ENCODE results near the gene SNX32. TPM values are rescaled to one million over a fixed set of nuclear protein-coding genes. Genes with fewer than 3 reads are reported as not detected.

Gene SNX32
- total RNA-seq, 2 donors from 2014 or later = 0.52 to 1.0 TPM

GRCh38 chr11:65903068-65903481 is 69.3 kb downstream of the SNX32 start:
- no peak overlapping the region for H3K4me3 Mint-ChIP-seq
- H3K9me3 Mint-ChIP-seq = no peaks in the 10 kb centered on the region
- no peaks in the 10 kb centered on the region for H3K27me3 Mint-ChIP-seq
- no peak overlapping the region for H3K27ac Mint-ChIP-seq
- DNase-seq (ENCODE audit: low spot score) (no peak), ATAC-seq (no peak)
- H3K36me3 Mint-ChIP-seq = no peaks in the 10 kb centered on the region
- peaks cover 18 to 27% of the 10 kb centered on the region in 2 donors for H3K4me1 Mint-ChIP-seq (ENCODE audit: low read depth in 2 of 2)

Other genes with a start within 250 kb of the SNX32 start
- gene KCNK7, start 238.2 kb upstream of the SNX32 start, total RNA-seq = 1 to 10 TPM; 2.3 to 2.8 TPM
- gene MAP3K11, start 219.7 kb upstream of the SNX32 start, total RNA-seq = 10 to 100 TPM; 81.1 to 83.3 TPM
- 10 to 100 TPM; 65.1 to 96.9 TPM for gene PCNX3, start 218.2 kb upstream of the SNX32 start, total RNA-seq
- gene SIPA1, start 195.9 kb upstream of the SNX32 start, total RNA-seq = 100 to 1,000 TPM; 139 to 140 TPM
- gene RELA, start 171.0 kb upstream of the SNX32 start, total RNA-seq = 10 to 100 TPM; 85.2 to 96.4 TPM
- gene KAT5, start 121.7 kb upstream of the SNX32 start, total RNA-seq = 10 to 100 TPM; 77.5 to 82.9 TPM
- 100 to 1,000 TPM in 1 of 2 donors, 10 to 100 TPM in 1; 87.3 to 138 TPM for gene RNASEH2C, start 113.2 kb upstream of the SNX32 start, total RNA-seq
- 10 to 100 TPM; 15.8 to 25.4 TPM for gene AP5B1, start 53.0 kb upstream of the SNX32 start, total RNA-seq
- not detected for gene OVOL1, start 46.9 kb upstream of the SNX32 start, total RNA-seq
- gene CFL1, start 24.2 kb downstream of the SNX32 start, total RNA-seq = 1,000 to 10,000 TPM; 1,401 to 1,644 TPM
- gene MUS81, start 26.5 kb downstream of the SNX32 start, total RNA-seq = 100 to 1,000 TPM in 1 of 2 donors, 10 to 100 TPM in 1; 85.7 to 109 TPM
- 10 to 100 TPM in 1 of 2 donors, 1 to 10 TPM in 1; 7.5 to 10.6 TPM for gene EFEMP2, start 38.8 kb downstream of the SNX32 start, total RNA-seq
- 100 to 1,000 TPM; 124 to 886 TPM for gene CTSW, start 45.9 kb downstream of the SNX32 start, total RNA-seq
- 100 to 1,000 TPM in 1 of 2 donors, 10 to 100 TPM in 1; 76.6 to 157 TPM for gene FIBP, start 54.5 kb downstream of the SNX32 start, total RNA-seq
- 10 to 100 TPM; 44.6 to 89.8 TPM for gene CCDC85B, start 56.7 kb downstream of the SNX32 start, total RNA-seq
- gene FOSL1, start 66.4 kb downstream of the SNX32 start, total RNA-seq = 10 to 100 TPM in 1 of 2 donors, 1 to 10 TPM in 1; 7.9 to 18.1 TPM
- 10 to 100 TPM; 15.4 to 24.7 TPM for gene C11orf68, start 85.1 kb downstream of the SNX32 start, total RNA-seq
- gene DRAP1, start 85.5 kb downstream of the SNX32 start, total RNA-seq = 10 to 100 TPM; 88.5 to 95.6 TPM
- not detected for gene TSGA10IP, start 111.5 kb downstream of the SNX32 start, total RNA-seq
- gene SART1, start 127.8 kb downstream of the SNX32 start, total RNA-seq = 100 to 1,000 TPM in 1 of 2 donors, 10 to 100 TPM in 1; 72.9 to 107 TPM
- 10 to 100 TPM; 69.6 to 82.1 TPM for gene EIF1AD, start 168.2 kb downstream of the SNX32 start, total RNA-seq
- gene BANF1, start 168.5 kb downstream of the SNX32 start, total RNA-seq = 100 to 1,000 TPM; 190 to 376 TPM
- gene CST6, start 178.0 kb downstream of the SNX32 start, total RNA-seq = under 1 TPM in 1 of 2 donors, not detected in 1; 0.52 TPM
- 1 to 10 TPM; 1.5 to 8.8 TPM for gene CATSPER1, start 192.5 kb downstream of the SNX32 start, total RNA-seq
- gene GAL3ST3, start 215.2 kb downstream of the SNX32 start, total RNA-seq = not detected
- 100 to 1,000 TPM; 227 to 286 TPM for gene SF3B2, start 218.4 kb downstream of the SNX32 start, total RNA-seq
- gene PACS1, start 236.3 kb downstream of the SNX32 start, total RNA-seq = 10 to 100 TPM; 64.3 to 73.3 TPM

Measured in natural killer cell treated with Interleukin-12 subunit alpha and Interleukin-12 subunit beta and Interleukin-15 and Interleukin-18, amount 100 ng/mL, for 72 hours (primary cell).